NCI-H1417 treated with DMSO at 0.1 percent for 48 hours (cell line): ENCODE results near the gene ACLY.
A peak's percentile ranks its signal among the peaks of the same experiment; 100 is the strongest.

ENCODE experiments used
- DNase-seq: peaks from one replicate; lab custom pipeline; 2025; lab: John Stamatoyannopoulos, UW

Gene ACLY

GRCh38 chr17:41918314-41919164, at the start of gene ACLY:
ACLY (minus strand) TSS chr17:41918951; CDS start chr17:41913873, 5,078 bp downstream.
- DNase-seq = peak; percentile 37

- no peak for DNase-seq
Observed at GRCh38 chr17:41967921-41968578, 49.3 kb upstream of the ACLY start.

GRCh38 chr17:41967141-41967920, 48.6 kb upstream of the ACLY start:
- no peak for DNase-seq

- DNase-seq = peak; percentile 33
Observed at GRCh38 chr17:41966463-41967140, 47.9 kb upstream of the ACLY start, which contains the start of gene CNP. CNP (plus strand) TSS chr17:41966795; CDS start chr17:41966885, 90 bp downstream.

GRCh38 chr17:41965694-41966462, 47.1 kb upstream of the ACLY start:
- peak; percentile 72 for DNase-seq

- DNase-seq = no peak
Observed at GRCh38 chr17:41962768-41963434, 44.1 kb upstream of the ACLY start.

- no peak for DNase-seq
Observed at GRCh38 chr17:41962111-41962510, 43.4 kb upstream of the ACLY start.

GRCh38 chr17:41959336-41960095, 40.8 kb upstream of the ACLY start:
- DNase-seq = no peak

GRCh38 chr17:41959030-41959335, 40.2 kb upstream of the ACLY start:
- DNase-seq = no peak

- no peak for DNase-seq
Observed at GRCh38 chr17:41957869-41958439, 39.2 kb upstream of the ACLY start.

- DNase-seq = no peak
Observed at GRCh38 chr17:41957031-41957868, 38.5 kb upstream of the ACLY start.

- no peak for DNase-seq
Observed at GRCh38 chr17:41956522-41956921, 37.8 kb upstream of the ACLY start.

GRCh38 chr17:41948762-41949460, 30.2 kb upstream of the ACLY start:
- no peak for DNase-seq

GRCh38 chr17:41944943-41945342, 26.2 kb upstream of the ACLY start:
- DNase-seq = no peak

GRCh38 chr17:41943492-41943891, 24.7 kb upstream of the ACLY start:
- no peak for DNase-seq

- no peak for DNase-seq
Observed at GRCh38 chr17:41942626-41943373, 24.0 kb upstream of the ACLY start.

- DNase-seq = no peak
Observed at GRCh38 chr17:41941168-41941567, 22.4 kb upstream of the ACLY start.
